HL-60/S4 treated with retinoic acid at 250 ng/mL for 4 days and 3 days (cell line): ENCODE measurements around the gene MTPN.

Experiments
- in situ Hi-C: fragments of 300-500 bp; cut with MboI; formaldehyde crosslinking; loops from 2 replicates; pipeline ENCODE4 v1.7.0; 2022; ENCODE audit warnings: low sequenced_read_pairs

MTPN gene

GRCh38 chr7:135899458-135900064 is 77.6 kb downstream of the MTPN start:
- in situ Hi-C loops = no loop called here

- in situ Hi-C loops = no loop called here
These were observed 78.9 kb downstream of the MTPN start for GRCh38 chr7:135898226-135898625.

GRCh38 chr7:135894816-135895215 is 82.3 kb downstream of the MTPN start:
- in situ Hi-C loops = no loop called here

- in situ Hi-C loops = no loop called here
These were observed 87.3 kb downstream of the MTPN start for GRCh38 chr7:135889823-135890222.

GRCh38 chr7:135888740-135889139 is 88.4 kb downstream of the MTPN start:
- in situ Hi-C loops = no loop called here

- in situ Hi-C loops = no loop called here
These were observed 90.6 kb downstream of the MTPN start for GRCh38 chr7:135886345-135887132.

- in situ Hi-C loops = no loop called here
These were observed 92.5 kb downstream of the MTPN start for GRCh38 chr7:135884495-135885232.

- in situ Hi-C loops = no loop called here
These were observed 97.9 kb downstream of the MTPN start for GRCh38 chr7:135879233-135879632.

GRCh38 chr7:135878284-135878683 is 98.9 kb downstream of the MTPN start:
- in situ Hi-C loops = no loop called here

GRCh38 chr7:135877805-135878204 is 99.4 kb downstream of the MTPN start:
- in situ Hi-C loops = no loop called here
